ENCODE data around the gene CHIC2.

The CHIC2 gene

GRCh38 chr4:54005475-54005874 lies 58.9 kb downstream of the CHIC2 start:
- no peak for DNase-seq (ENCODE audit: low spot score)

GRCh38 chr4:54004463-54004862 lies 59.9 kb downstream of the CHIC2 start:
- no peak for DNase-seq (ENCODE audit: low spot score)

GRCh38 chr4:54001668-54002365 lies 62.6 kb downstream of the CHIC2 start:
- no peak for DNase-seq (ENCODE audit: low spot score)

- no peak for DNase-seq (ENCODE audit: low spot score)
Measured at GRCh38 chr4:53997898-53998297, 66.5 kb downstream of the CHIC2 start.

- DNase-seq (ENCODE audit: low spot score): no peak
Measured at GRCh38 chr4:53994382-53995102, 69.9 kb downstream of the CHIC2 start.

- no peak for DNase-seq (ENCODE audit: low spot score)
Measured at GRCh38 chr4:53992785-53993184, 71.6 kb downstream of the CHIC2 start.

GRCh38 chr4:53991821-53992220 lies 72.6 kb downstream of the CHIC2 start:
- no peak for DNase-seq (ENCODE audit: low spot score)

GRCh38 chr4:53990641-53991040 lies 73.8 kb downstream of the CHIC2 start:
- no peak for DNase-seq (ENCODE audit: low spot score)

GRCh38 chr4:53987761-53988171 lies 76.6 kb downstream of the CHIC2 start:
- no peak for DNase-seq (ENCODE audit: low spot score)

GRCh38 chr4:53986062-53986461 lies 78.3 kb downstream of the CHIC2 start:
- DNase-seq (ENCODE audit: low spot score): no peak

GRCh38 chr4:53981567-53981966 lies 82.8 kb downstream of the CHIC2 start:
- no peak for DNase-seq (ENCODE audit: low spot score)

- DNase-seq (ENCODE audit: low spot score): no peak
Measured at GRCh38 chr4:53981066-53981465, 83.3 kb downstream of the CHIC2 start.

GRCh38 chr4:53974561-53974960 lies 89.8 kb downstream of the CHIC2 start:
- no peak for DNase-seq (ENCODE audit: low spot score)

- no peak for DNase-seq (ENCODE audit: low spot score)
Measured at GRCh38 chr4:53967986-53968385, 96.4 kb downstream of the CHIC2 start.

- no peak for DNase-seq (ENCODE audit: low spot score)
Measured at GRCh38 chr4:53963781-53964180, 100.6 kb downstream of the CHIC2 start.

GRCh38 chr4:53963336-53963735 lies 101.1 kb downstream of the CHIC2 start:
- no peak for DNase-seq (ENCODE audit: low spot score)

GRCh38 chr4:53962516-53963225 lies 101.7 kb downstream of the CHIC2 start:
- DNase-seq (ENCODE audit: low spot score): no peak

GRCh38 chr4:53961351-53961750 lies 103.1 kb downstream of the CHIC2 start:
- no peak for DNase-seq (ENCODE audit: low spot score)

GRCh38 chr4:53960843-53961242 lies 103.6 kb downstream of the CHIC2 start:
- no peak for DNase-seq (ENCODE audit: low spot score)
